Osteocyte (in vitro differentiated cells): ENCODE results near the gene PBX3. TPM values are rescaled to one million over a fixed set of nuclear protein-coding genes. Genes with fewer than 3 reads are reported as not detected.

ENCODE experiments used
- DNase-seq: peaks from one replicate; pipeline ENCODE4 v3.0.0; 2021; ENCODE audit warnings: mixed read lengths; ENCODE audit not compliant: unreplicated experiment; ENCODE audit errors: extremely low spot score
- H3K27ac Mint-ChIP-seq: one replicate; pipeline ENCODE4 v1.8.0; 2021; ENCODE audit warnings: mild to moderate bottlenecking, mixed read lengths; ENCODE audit not compliant: unreplicated experiment
- H3K27me3 Mint-ChIP-seq: one replicate; pipeline ENCODE4 v1.8.0; 2021; ENCODE audit warnings: mixed read lengths; ENCODE audit not compliant: unreplicated experiment
- H3K36me3 Mint-ChIP-seq: one replicate; pipeline ENCODE4 v1.8.0; 2021; ENCODE audit warnings: mixed read lengths; ENCODE audit not compliant: unreplicated experiment
- H3K4me1 Mint-ChIP-seq: one replicate; pipeline ENCODE4 v1.8.0; 2021; ENCODE audit warnings: mixed read lengths; ENCODE audit not compliant: unreplicated experiment
- H3K4me3 Mint-ChIP-seq: one replicate; pipeline ENCODE4 v1.8.0; 2021; ENCODE audit warnings: mild to moderate bottlenecking, moderate library complexity, mixed read lengths; ENCODE audit not compliant: unreplicated experiment
- H3K9me3 Mint-ChIP-seq: one replicate; pipeline ENCODE4 v1.8.0; 2021; ENCODE audit warnings: mixed read lengths; ENCODE audit not compliant: unreplicated experiment
- long read RNA-seq: library from polyadenylated mRNA; unstranded; transcript quantifications from one replicate; pipeline ENCODE4 v2.0.0, GENCODE V29; 2021
- total RNA-seq: library from RNA; stranded (reverse); gene quantifications from 2 replicates; pipeline ENCODE4 v1.2.1, GENCODE V29; 2021
- TF ChIP-seq, protein P1 (sequence below): fragments of 200-600 bp; sonication (generic); IDR thresholded peaks from 2 replicates; pipeline ENCODE4 v1.5.0; 2021; ENCODE audit warnings: antibody characterized with exemption, mild to moderate bottlenecking, moderate library complexity

Gene PBX3
- 16.0 and 16.1 TPM in 2 replicates for total RNA-seq
- long read RNA-seq, transcript PBX3-201 (8 exons, 2,755 nt): major isoform, 9 of 27 reads
- long read RNA-seq, partial matches to known transcripts: 8 of 27 reads
- long read RNA-seq, other reads (novel, unspliced or antisense): 3 of 27 reads

DNA sequence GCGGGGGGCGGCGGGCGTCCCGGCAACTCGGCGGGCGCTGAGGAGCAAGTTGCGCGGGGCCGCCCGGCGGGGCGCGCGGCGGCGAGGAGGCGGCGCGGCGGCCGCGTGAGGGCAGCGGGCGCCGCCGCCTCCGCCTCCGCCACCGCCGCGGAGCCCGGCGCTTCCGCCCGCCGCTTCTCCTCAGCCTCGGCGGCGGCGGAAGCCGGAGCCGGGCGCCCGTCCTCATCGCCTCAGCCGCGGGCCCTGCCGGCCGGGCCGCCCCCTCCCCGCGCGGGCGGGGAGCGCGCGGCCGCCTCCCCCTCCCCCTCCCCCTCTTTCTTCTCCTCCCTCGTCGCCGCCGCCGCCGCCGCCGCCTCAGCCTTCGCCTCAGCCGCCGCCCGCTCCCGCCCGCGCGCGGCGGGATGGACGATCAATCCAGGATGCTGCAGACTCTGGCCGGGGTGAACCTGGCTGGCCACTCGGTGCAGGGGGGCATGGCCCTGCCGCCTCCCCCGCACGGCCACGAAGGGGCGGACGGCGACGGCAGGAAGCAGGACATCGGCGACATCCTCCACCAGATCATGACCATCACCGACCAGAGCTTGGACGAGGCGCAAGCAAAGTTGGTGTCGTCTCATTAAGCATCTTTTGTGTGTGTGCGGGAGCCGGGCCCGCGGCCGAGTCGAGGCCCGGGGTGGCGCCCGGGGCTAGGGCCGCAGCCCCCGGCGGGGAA lies at the start of gene PBX3:
TSS of gene PBX3 (plus strand) at position 321 of the 712 bp plus-strand sequence.
- H3K9me3 Mint-ChIP-seq: no peaks in the 10 kb centered on the region
- peaks cover 2% of the 10 kb centered on the region for H3K36me3 Mint-ChIP-seq
- H3K27ac Mint-ChIP-seq: peak within 1 kb of the TSS; percentile 96
- peaks cover 29% of the 10 kb centered on the region for H3K4me1 Mint-ChIP-seq
- peak within 1 kb of the TSS; percentile 96 for H3K4me3 Mint-ChIP-seq
- TF ChIP-seq, protein P1, sequence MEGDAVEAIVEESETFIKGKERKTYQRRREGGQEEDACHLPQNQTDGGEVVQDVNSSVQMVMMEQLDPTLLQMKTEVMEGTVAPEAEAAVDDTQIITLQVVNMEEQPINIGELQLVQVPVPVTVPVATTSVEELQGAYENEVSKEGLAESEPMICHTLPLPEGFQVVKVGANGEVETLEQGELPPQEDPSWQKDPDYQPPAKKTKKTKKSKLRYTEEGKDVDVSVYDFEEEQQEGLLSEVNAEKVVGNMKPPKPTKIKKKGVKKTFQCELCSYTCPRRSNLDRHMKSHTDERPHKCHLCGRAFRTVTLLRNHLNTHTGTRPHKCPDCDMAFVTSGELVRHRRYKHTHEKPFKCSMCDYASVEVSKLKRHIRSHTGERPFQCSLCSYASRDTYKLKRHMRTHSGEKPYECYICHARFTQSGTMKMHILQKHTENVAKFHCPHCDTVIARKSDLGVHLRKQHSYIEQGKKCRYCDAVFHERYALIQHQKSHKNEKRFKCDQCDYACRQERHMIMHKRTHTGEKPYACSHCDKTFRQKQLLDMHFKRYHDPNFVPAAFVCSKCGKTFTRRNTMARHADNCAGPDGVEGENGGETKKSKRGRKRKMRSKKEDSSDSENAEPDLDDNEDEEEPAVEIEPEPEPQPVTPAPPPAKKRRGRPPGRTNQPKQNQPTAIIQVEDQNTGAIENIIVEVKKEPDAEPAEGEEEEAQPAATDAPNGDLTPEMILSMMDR: no peak
- H3K27me3 Mint-ChIP-seq: no peaks in the 10 kb centered on the region
- DNase-seq: no peak

DNA sequence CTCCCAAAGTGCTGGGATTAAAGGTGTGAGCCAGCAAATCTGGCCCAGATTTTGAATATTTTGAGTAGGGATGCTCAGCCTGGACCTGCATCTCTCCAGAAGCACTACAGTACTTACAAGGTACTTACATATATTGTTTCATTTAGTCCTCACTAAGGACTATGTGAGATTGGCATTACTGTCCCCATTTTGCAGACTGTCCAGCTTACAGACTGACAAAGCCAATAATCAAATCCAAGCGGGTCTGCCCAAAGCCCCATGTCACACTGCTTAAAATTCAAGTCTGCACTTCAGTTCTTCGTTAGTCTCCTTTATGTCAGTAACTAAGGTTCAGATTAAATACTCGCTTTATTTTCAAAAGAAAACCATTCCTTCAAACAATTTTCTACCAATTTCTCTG lies 47.3 kb upstream of the PBX3 start:
- Mint-ChIP-seq H3K27ac (no peak overlapping the region), H3K27me3 (no peaks in the 10 kb centered on the region), H3K4me1 (peaks cover 15% of the 10 kb centered on the region), H3K9me3 (no peaks in the 10 kb centered on the region), H3K4me3 (no peak overlapping the region), H3K36me3 (peaks cover 2% of the 10 kb centered on the region)
- TF ChIP-seq, protein P1: no peak
- no peak for DNase-seq

DNA sequence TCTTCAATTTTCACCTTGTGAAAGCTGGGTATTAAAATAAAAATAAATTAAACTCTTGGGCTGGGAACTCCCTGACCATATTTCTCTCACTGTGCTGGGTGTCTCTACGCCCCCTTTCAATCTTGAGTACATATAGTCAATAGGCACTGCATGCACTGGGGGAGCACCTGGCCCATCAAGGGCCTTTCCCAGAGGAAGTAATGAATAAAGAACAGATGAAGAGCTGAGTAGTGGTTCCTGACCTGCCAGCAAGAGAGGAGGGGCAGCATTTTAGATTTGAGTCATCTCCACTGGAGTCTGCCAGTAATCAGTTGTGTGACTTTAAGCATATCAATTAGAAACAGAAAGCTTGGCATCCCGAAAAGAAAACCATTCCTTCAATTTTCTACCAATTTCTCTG lies 46.4 kb upstream of the PBX3 start:
- H3K27ac Mint-ChIP-seq: no peak overlapping the region

DNA sequence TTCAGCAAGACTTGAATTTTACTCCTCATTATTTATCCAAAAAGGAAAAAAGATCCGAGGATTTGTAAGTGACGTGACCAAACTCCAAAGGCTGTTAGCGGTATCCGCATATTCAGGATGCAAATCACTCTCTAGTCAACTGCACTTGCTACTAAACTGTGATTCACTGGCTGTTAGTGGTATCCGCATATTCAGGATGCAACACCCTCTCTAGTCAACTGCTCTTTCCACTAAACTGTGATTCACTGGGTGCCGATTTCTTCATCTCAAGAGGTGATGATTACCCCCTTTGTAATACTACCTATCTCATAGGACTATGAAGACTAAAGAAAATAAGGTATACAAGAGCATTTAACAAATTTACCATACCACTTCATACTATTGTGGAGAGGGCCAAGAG lies 45.8 kb upstream of the PBX3 start:
- H3K36me3 Mint-ChIP-seq: peaks cover 2% of the 10 kb centered on the region
- H3K4me3 Mint-ChIP-seq: no peak overlapping the region
- no peak for DNase-seq
- H3K27me3 Mint-ChIP-seq: no peaks in the 10 kb centered on the region
- no peak overlapping the region for H3K27ac Mint-ChIP-seq
- H3K9me3 Mint-ChIP-seq: no peaks in the 10 kb centered on the region
- H3K4me1 Mint-ChIP-seq: peaks cover 15% of the 10 kb centered on the region
- TF ChIP-seq, protein P1: no peak

More for the DNA sequence above, 46.4 kb upstream of the PBX3 start:
- no peaks in the 10 kb centered on the region for H3K9me3 Mint-ChIP-seq
- H3K4me3 Mint-ChIP-seq: no peak overlapping the region
- H3K4me1 Mint-ChIP-seq: peaks cover 12% of the 10 kb centered on the region
- peaks cover 2% of the 10 kb centered on the region for H3K36me3 Mint-ChIP-seq
- no peak for DNase-seq
- TF ChIP-seq, protein P1: no peak
- H3K27me3 Mint-ChIP-seq: no peaks in the 10 kb centered on the region

DNA sequence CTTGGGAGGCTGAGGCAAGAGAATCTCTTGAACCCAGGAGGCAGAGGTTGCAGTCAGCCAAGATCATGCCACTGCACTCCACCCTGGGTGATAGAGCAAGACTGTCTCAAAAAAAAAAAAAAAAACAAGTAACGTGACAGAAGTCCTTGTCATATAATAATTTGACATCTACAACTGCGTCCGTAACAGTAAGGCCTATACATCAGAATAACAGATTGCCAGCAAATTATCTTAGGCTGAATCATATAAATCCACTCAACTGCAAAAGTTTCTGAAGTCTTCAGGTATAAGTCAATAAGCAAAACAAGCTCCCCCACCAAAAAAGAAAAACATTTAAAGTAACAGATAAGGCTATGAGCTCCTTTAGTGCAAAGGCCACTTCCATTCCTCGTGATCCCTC lies 43.5 kb upstream of the PBX3 start:
- H3K27ac Mint-ChIP-seq: no peak overlapping the region
- H3K4me3 Mint-ChIP-seq: no peak overlapping the region
- H3K4me1 Mint-ChIP-seq: peaks cover 20% of the 10 kb centered on the region
- H3K27me3 Mint-ChIP-seq: no peaks in the 10 kb centered on the region
- H3K36me3 Mint-ChIP-seq: peaks cover 2% of the 10 kb centered on the region
- TF ChIP-seq, protein P1: no peak
- DNase-seq: no peak
- no peaks in the 10 kb centered on the region for H3K9me3 Mint-ChIP-seq
